AG08396 (cell line): Measurements from ENCODE around the gene SMG9.
"Not testable (repeated sequence)": the region's sequence is repeated elsewhere in the genome, so short reads cannot be mapped to it uniquely, and the experiment has no call there.

Experiments used
- DNase-seq: peaks from one replicate; pipeline ENCODE4 v3.0.0; 2012; ENCODE audit warnings: low spot score, mixed read lengths

SMG9 gene

GRCh38 chr19:43692385-43692784 is 62.4 kb downstream of the SMG9 start:
- DNase-seq, result no peak

GRCh38 chr19:43691755-43692154 is 63.0 kb downstream of the SMG9 start:
- DNase-seq, result no peak

- DNase-seq, result no peak
Measured at GRCh38 chr19:43690890-43691289, 63.9 kb downstream of the SMG9 start.

GRCh38 chr19:43690444-43690843 is 64.3 kb downstream of the SMG9 start:
- no peak for DNase-seq

- no peak for DNase-seq
Measured at GRCh38 chr19:43688059-43688701, 66.6 kb downstream of the SMG9 start.

GRCh38 chr19:43687660-43687997 is 67.1 kb downstream of the SMG9 start:
- no peak for DNase-seq

- DNase-seq, result no peak
Measured at GRCh38 chr19:43684326-43684725, 70.4 kb downstream of the SMG9 start.

GRCh38 chr19:43683905-43684304 is 70.9 kb downstream of the SMG9 start:
- no peak for DNase-seq

GRCh38 chr19:43682824-43683661 is 71.7 kb downstream of the SMG9 start:
- DNase-seq, result no peak

- not testable (repeated sequence) for DNase-seq
Measured at GRCh38 chr19:43682269-43682668, 72.5 kb downstream of the SMG9 start.

GRCh38 chr19:43681821-43682220 is 72.9 kb downstream of the SMG9 start:
- DNase-seq, result no peak

- DNase-seq, result no peak
Measured at GRCh38 chr19:43678512-43679261, 76.1 kb downstream of the SMG9 start.
